GOT3 (cell line): ENCODE measurements around the gene INTS1.

Experiments
- DNase-seq: peaks from one replicate; lab custom pipeline; 2025; ENCODE audit warnings: mixed read lengths; lab: John Stamatoyannopoulos, UW

INTS1 gene

DNA sequence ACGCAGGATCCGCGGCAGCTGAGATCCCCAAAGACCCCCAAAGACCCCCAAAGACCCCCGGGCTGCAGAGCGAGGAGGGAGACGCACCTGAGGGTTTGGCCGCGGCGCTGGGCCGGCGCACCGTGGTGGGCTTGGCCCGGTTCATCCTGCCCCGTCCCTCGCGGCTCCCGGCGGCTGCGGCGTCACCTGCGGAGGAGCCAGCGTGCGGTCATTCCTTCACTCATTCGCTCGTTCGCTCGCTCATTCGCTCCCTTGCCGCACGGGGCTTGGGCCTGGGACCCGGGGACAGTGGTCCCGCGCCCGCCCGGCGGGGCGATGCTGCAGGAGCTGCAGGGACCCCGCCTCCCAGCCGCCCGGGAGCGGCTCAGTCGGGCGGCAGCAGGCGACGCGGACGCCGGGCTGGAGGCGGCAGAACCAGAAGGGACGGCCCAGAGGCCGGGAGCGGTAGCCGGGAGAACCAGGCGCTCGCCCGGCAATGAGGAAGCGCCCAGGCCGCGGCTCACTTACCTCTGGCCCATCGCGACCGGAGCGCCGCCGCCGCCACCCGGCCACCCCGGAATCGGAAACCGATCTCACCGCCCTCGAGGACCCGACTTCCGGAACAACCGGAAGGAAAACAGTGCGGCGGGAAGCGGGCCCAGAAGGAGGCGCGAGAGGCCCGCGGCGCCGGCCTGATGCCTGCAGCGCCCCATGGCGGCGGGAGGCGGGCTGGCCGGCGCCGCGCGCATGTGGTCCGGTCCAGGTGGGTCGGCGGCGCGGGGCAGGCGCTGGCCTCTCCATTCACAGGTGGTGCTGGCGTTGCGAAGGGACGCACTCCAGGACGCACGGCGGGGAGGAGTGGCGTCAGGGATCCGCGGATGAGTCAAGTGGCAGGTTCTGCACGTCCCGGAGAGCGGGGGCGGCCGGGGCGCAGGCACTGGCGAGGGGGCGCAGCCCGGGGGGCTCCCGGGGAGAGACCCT lies at the start of gene INTS1:
Gene INTS1 (minus strand): TSS at position 574 of the 960 bp plus-strand sequence. CDS start 429 bp downstream, at position 145.
- peak; percentile 72 for DNase-seq

DNA sequence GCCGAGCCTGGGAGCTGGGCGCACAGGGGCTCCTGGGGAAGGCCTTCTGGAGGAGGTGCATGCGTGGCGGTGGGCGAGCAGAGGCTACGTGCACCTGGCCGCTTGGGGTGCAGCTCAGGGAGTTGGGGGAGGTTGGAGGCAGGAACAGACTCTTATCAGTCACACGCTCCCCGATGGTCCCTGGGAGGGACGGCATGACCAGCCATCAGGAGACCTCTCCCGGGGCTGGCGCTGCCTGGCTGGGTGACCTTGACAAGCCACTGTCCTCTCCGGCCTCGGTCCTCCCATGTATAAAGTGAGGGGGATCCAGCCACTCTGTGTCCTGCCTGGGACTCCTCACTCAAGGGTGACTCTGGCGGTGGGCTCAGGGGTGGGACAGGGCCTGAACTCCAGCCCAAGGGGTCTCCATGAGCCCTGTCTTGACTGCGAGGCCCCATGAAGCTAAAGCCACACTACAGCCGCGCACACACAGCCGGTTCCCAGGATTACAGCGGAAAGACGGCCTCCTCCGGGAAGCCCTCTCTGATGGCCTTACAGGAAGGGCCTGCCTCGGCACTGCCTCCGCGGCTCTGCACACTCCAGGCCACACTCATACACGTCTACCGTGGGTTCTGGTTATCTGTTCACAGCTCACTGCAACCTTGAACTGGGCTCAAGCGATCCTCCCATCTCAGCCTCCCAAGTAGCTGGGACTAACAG lies 49.5 kb upstream of the INTS1 start:
- DNase-seq, result no peak

GRCh38 chr7:1552200-1552599 lies 48.0 kb upstream of the INTS1 start:
- DNase-seq, result no peak

- no peak for DNase-seq
These were observed 46.6 kb upstream of the INTS1 start for GRCh38 chr7:1550846-1551155.

GRCh38 chr7:1550005-1550845 lies 46.0 kb upstream of the INTS1 start:
- DNase-seq, result no peak

GRCh38 chr7:1549357-1550004 lies 45.3 kb upstream of the INTS1 start:
- no peak for DNase-seq

DNA sequence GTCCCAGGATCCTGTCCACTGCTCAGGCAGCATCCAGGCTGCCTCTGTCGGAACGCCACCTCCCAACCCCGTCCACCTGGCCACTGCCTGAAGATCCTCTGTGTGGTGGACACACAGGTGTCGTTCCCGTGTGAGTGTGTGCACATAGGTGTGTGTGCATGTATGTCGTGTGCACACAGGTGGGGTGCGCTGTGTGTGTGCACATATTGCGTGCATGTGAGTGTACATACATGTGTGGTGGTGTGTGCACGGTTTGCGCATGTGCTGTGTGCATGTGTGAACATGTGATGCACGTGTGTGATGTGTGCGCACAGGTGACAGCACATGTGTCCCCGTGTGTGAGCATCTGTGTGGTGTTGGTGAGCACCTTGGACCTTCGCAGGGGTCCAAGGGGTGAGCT lies 44.8 kb upstream of the INTS1 start:
- no peak for DNase-seq

DNA sequence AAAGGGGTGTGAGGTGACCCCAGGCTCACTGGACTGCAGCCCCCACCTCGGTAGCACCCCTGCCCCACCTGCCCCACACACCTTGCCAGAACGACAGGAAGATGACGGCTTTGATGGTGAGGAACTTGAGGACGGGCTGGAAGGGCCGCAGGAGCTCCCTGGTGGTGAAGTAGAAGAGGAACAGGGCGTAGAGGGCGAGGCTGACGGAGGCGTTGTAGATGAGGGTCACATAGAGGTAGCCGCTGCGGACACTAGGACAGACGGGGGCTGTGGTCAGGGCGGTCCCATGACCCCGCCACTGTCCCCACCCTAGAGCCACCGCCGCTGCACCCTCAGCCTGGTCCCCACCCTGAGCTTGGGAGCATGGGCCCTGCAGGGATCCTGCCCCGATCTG lies 44.2 kb upstream of the INTS1 start:
- no peak for DNase-seq

GRCh38 chr7:1547777-1548437 lies 43.7 kb upstream of the INTS1 start:
- no peak for DNase-seq

GRCh38 chr7:1546909-1547776 lies 43.0 kb upstream of the INTS1 start:
- no peak for DNase-seq

DNA sequence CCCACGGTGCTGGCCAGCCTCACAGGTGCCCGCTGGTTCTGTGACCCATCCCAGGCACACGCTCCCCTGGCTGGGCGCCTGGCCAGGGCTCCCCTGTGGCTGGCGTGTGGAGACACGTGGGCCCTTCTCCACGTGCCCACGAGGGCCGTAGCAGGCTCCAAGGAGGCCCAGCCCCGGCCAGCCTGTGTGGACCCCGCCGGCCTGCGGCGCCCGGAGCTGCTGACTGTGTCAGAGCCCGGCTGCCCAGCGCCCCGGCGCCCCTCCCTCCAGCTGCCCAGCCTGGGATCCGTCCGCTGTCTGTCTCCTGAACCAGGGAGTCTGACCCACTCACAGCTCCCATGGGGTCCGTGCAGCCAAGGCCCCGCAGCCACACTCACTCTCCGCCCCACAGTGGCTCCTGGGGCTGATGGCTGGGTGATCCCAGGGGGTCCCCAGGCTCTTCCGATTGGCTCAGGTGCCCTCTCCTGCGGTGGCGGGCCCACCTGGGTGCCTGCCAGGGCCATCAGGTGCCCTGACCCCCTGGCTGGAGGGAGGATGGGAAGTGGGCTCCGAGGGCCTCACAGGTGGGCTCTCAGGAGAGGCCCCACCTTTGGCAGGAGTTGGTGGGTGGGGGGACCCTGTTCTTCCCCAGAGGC lies 42.2 kb upstream of the INTS1 start:
- no peak for DNase-seq

- DNase-seq, result no peak
These were observed 41.4 kb upstream of the INTS1 start for GRCh38 chr7:1545417-1546246.

- no peak for DNase-seq
These were observed 40.8 kb upstream of the INTS1 start for GRCh38 chr7:1544896-1545416.

DNA sequence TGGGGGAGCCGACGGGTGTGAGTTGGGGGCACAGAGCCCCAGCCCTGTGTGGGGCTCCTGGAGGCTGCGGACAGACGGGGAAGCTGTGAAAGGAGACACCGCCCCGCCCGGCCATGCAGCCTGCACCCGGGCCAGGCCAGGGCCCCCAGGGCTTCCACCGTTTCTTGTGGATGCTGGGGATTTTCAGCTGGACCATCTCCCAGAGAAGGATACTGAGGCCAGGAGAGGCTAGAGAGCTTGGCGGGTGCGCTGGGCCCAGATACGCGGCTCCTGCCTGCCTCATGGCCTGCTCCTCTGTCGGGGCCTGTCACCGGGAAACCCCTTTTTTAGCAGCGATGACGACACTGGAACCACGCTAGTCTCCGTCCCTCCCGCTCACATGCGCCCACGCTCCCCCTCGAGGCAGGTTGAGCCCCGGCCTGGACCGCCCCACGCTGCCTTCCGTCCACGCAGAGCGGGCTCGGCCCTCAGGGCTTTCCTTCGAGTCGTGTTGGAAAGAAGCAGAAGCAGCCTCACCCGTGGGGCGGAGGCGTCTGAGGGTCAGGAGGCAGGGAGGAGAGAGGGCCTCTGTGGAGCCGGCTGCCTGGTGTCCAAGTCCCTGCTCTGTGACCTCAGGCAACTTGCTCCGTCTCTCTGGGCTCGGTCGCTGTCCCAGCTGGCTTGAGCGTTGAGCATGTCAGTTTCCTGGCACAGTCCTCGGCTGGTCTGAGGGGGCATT lies 40.1 kb upstream of the INTS1 start:
- no peak for DNase-seq

DNA sequence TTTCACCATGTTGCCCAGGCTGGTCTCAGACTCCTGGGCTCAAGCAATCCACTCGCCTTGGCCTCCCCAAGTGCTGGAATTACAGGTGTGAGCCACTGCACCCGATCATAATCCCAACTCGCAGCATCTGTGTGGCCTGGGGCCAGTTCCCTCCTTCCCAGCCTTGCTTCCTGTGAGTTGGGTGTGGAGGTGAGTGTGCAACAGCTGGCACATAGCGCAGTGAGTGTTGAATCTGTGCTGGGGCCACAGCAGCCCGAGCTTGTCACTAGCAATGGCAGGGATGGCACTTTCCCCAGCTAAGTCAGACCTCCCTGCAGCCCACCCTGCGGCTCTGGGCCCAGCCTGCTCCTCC lies 39.6 kb upstream of the INTS1 start:
- no peak for DNase-seq

DNA sequence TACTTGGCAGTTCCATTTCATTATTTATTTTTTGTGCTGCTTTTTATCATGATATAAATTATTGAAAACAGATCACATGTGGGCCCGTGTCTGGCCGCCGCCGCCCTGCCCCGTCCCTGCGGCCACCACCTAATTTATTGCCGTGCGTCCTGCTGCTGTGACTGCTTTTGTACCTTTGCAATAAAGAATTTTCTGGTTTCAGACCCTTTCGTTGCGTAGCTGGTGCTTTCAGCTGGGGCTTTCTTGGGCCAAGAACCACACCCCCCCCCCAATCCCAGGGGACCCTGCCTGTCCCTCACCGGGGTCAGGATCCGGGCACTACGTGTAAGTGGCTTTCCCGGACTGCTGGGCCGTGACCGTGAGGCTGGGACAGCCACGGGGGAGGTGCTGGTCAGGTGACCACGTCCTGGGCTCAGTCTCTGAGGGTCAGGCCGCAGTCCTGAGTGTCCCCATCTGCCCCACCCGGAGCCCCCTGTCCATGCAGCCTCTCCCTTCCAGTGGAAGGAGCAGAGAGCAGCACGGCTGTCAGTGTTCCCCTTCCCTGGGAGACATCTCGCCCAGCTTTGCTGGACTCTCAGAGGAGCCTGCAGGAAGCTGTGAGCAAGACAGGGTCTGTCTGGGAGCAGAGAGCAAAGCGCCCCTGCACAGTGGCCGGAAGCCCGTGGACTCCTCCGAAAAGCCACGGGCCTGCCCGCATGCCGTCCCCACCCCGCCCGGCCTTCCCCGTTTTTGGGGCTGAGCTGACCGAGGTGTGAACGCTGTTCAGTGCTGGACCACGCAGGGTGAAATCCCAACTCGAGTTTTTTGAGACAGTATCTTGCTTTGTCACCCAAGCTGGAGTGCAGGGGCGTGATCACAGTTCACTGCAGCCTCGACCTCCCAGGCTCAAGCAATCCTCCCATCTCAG lies 38.9 kb upstream of the INTS1 start:
- DNase-seq, result no peak

- no peak for DNase-seq
These were observed 38.1 kb upstream of the INTS1 start for GRCh38 chr7:1542329-1542728.
